HepG2 (cell line): ENCODE measurements around the gene SLC2A6. TPM values are rescaled to one million over a fixed set of nuclear protein-coding genes. Genes with fewer than 3 reads are reported as not detected.

ENCODE experiments used
- ATAC-seq: fragments of 200-7000 bp; cut with Tn5 transposase; 3 replicates; pipeline ENCODE4 v1.9.1; 2020; ENCODE audit warnings: mild to moderate bottlenecking, moderate library complexity
- Bru-seq: library from RNA; stranded (reverse); fragments of 400-500 nt; gene quantifications from one replicate; lab custom pipeline; 2021; lab: Mats Ljungman, UMichigan
- BruChase-seq, 2 experiments: library from RNA; stranded (reverse); fragments of 400-500 nt; gene quantifications; one replicate each; lab custom pipeline; 2021; lab: Mats Ljungman, UMichigan
- BruUV-seq: library from RNA; stranded (reverse); fragments of 400-500 nt; replicated peaks from 2 replicates; lab custom pipeline; 2021; lab: Mats Ljungman, UMichigan
- CTCF ChIA-PET: fragments of 300-600 bp; formaldehyde crosslinking; extraction: SDS; loops from one replicate; lab custom pipeline; 2021; ENCODE audit warnings: low total read pairs, inconsistent platforms, low intra/inter-chr PET ratio; lab: Yijun Ruan, JAX
- POLR2A ChIA-PET: fragments of 350-600 bp; sonication (Branson Sonifier 250); formaldehyde crosslinking; loops from one replicate; lab custom pipeline; 2020; ENCODE audit warnings: antibody characterized with exemption, inconsistent platforms; lab: Yijun Ruan, JAX
- DNase-seq: peaks from one replicate; pipeline ENCODE4 v3.0.0-alpha.2; 2015; ENCODE audit warnings: low spot score
- FAIRE-seq: peaks from 3 replicates; lab custom pipeline; 2011; peaks lifted over from hg19 to GRCh38; lab: Jason Lieb, UNC
- H2AFZ ChIP-seq: one replicate; pipeline ENCODE4 v1.6.1; 2011; ENCODE audit warnings: low read length, inconsistent platforms
- H3K27ac ChIP-seq: fragments of 300-600 bp; 3 replicates; pipeline ENCODE4 v1.8.0; 2011; ENCODE audit warnings: mixed run types, mild to moderate bottlenecking, mixed read lengths, low read length, inconsistent platforms; ENCODE audit not compliant: insufficient read depth; ENCODE audit errors: extremely low read length
- H3K27me3 ChIP-seq, 2 experiments: fragments of 200-600 bp in 1 of 2; 2 replicates in 1 of 2; 3 replicates in 1 of 2; pipeline versions ENCODE4 v1.6.0 to v1.8.0; 2011; ENCODE audit warnings: low read length in 2 of 2, mild to moderate bottlenecking in 2 of 2, moderate library complexity in 2 of 2, inconsistent platforms in 1 of 2; ENCODE audit not compliant: insufficient read depth in 2 of 2, control insufficient read depth in 1 of 2
- H3K36me3 ChIP-seq, 2 experiments: fragments of 200-600 bp in 1 of 2; replicated peaks in 1 of 2; 2 replicates in 1 of 2; 3 replicates in 1 of 2; pipeline versions ENCODE4 v1.5.1 to v1.8.0; 2011; ENCODE audit warnings: low read length in 2 of 2, inconsistent platforms in 1 of 2; ENCODE audit not compliant: insufficient read depth in 2 of 2, control insufficient read depth in 1 of 2
- H3K4me1 ChIP-seq: 2 replicates; pipeline ENCODE4 v1.5.1; 2012; ENCODE audit warnings: low read length, inconsistent platforms; ENCODE audit not compliant: insufficient read depth
- H3K4me2 ChIP-seq: 2 replicates; pipeline ENCODE4 v1.6.0; 2011; ENCODE audit warnings: low read depth, low read length, inconsistent platforms
- H3K4me3 ChIP-seq, 3 experiments: fragments of 200-600 bp in 1 of 3; sonication (generic), shearing (Covaris generic) in 1 of 3; replicated peaks in 1 of 3; 2 replicates each; pipeline ENCODE4 v1.5.1; 2011 to 2016; ENCODE audit warnings: low read length in 3 of 3, inconsistent platforms in 2 of 3, low read depth in 2 of 3, mild to moderate bottlenecking in 2 of 3, control low read depth in 1 of 3, mixed read lengths in 1 of 3; ENCODE audit not compliant: insufficient read depth in 1 of 3
- H3K79me2 ChIP-seq: one replicate; pipeline ENCODE4 v1.6.1; 2011; ENCODE audit warnings: low read length, inconsistent platforms; ENCODE audit not compliant: insufficient read depth
- H3K9ac ChIP-seq: 2 replicates; pipeline ENCODE4 v1.6.0; 2011; ENCODE audit warnings: mild to moderate bottlenecking, low read depth, low read length, inconsistent platforms; ENCODE audit not compliant: insufficient read depth
- H3K9me3 ChIP-seq: 2 replicates; pipeline ENCODE4 v1.5.1; 2012; ENCODE audit warnings: mild to moderate bottlenecking, low read length
- H4K20me1 ChIP-seq: 2 replicates; pipeline ENCODE4 v1.6.0; 2011; ENCODE audit warnings: inconsistent platforms, mild to moderate bottlenecking, low read length, moderate library complexity; ENCODE audit not compliant: insufficient read depth
- AFF4 ChIP-seq: sonication (generic); formaldehyde crosslinking; IDR thresholded peaks from 2 replicates; pipeline ENCODE4 v1.4.0; 2020; ENCODE audit warnings: missing genetic modification reagents
- CHD4 ChIP-seq: fragments of 200-600 bp; sonication (generic); IDR thresholded peaks from 2 replicates; pipeline ENCODE4 v1.7.0; 2017; ENCODE audit warnings: mild to moderate bottlenecking, low read length, borderline replicate concordance
- FOSL1 ChIP-seq: sonication (generic); formaldehyde crosslinking; IDR thresholded peaks from 2 replicates; pipeline ENCODE4 v1.9.0; 2021; ENCODE audit warnings: missing genetic modification reagents, borderline replicate concordance
- MLLT10 ChIP-seq: sonication (generic); formaldehyde crosslinking; IDR thresholded peaks from 2 replicates; pipeline ENCODE4 v1.4.0; 2020; ENCODE audit warnings: missing genetic modification reagents
- NFE2L2 ChIP-seq: fragments of 150-350 bp; IDR thresholded peaks from 2 replicates; pipeline ENCODE4 v1.6.1; 2014; ENCODE audit warnings: low read length
- PAXIP1 ChIP-seq: sonication (generic); formaldehyde crosslinking; conservative IDR thresholded peaks from 2 replicates; pipeline ENCODE4 v1.4.0; 2020; ENCODE audit warnings: mild to moderate bottlenecking, missing genetic modification reagents, moderate library complexity
- PRMT3 ChIP-seq: sonication (generic); formaldehyde crosslinking; IDR thresholded peaks from 2 replicates; pipeline ENCODE4 v1.8.1; 2022; ENCODE audit warnings: low read depth, mild to moderate bottlenecking, moderate library complexity, missing genetic modification reagents, borderline replicate concordance
- ZNF20 ChIP-seq: sonication (generic); formaldehyde crosslinking; IDR thresholded peaks from 2 replicates; pipeline ENCODE4 v1.4.0; 2020; ENCODE audit warnings: mild to moderate bottlenecking, moderate library complexity, missing genetic modification reagents
- ZNF772 ChIP-seq: sonication (generic); formaldehyde crosslinking; IDR thresholded peaks from 2 replicates; pipeline ENCODE4 v1.5.0; 2020; ENCODE audit warnings: mild to moderate bottlenecking, missing genetic modification reagents
- WGBS: methylation state at CpG from one replicate; pipeline ENCODE4 v1.1.6; 2017; ENCODE audit warnings: low lambda C conversion rate; 5-methylcytosine and 5-hydroxymethylcytosine counted together
- in situ Hi-C: cut with HindIII; loops from 2 replicates; pipeline ENCODE4 v1.10.0; 2017; ENCODE audit warnings: low pct_unique_long_range_greater_than_20kb; ENCODE audit not compliant: extremely low pct_ligation_motif_present
- intact Hi-C: fragments of 100-400 bp; cut with micrococcal nuclease; formaldehyde crosslinking; loops from one replicate; pipeline ENCODE4 v1.10.0; 2022; ENCODE audit not compliant: unreplicated experiment
- long read RNA-seq, 2 experiments: library from RNA in 1 of 2; library from polyadenylated mRNA in 1 of 2; stranded (forward) in 1 of 2; unstranded in 1 of 2; transcript quantifications; one replicate each; pipeline ENCODE4 v2.0.0, GENCODE V29; 2019 to 2022
- polyA minus RNA-seq, 3 experiments: library from RNA; depleted of rRNA, polyadenylated mRNA; stranded (reverse); fragments of >200 nt; gene quantifications; 2 replicates each; pipeline ENCODE4 v1.2.3, GENCODE V29; 2011; ENCODE audit warnings: low replicate concordance in 1 of 3
- polyA plus RNA-seq, 8 experiments: library from polyadenylated mRNA; depleted of rRNA in 3 of 8; stranded (reverse) in 7 of 8; unstranded in 1 of 8; fragments of >200 nt; fragmentation: Illumina TruSeq in 4 of 8; extraction: Trizol in 4 of 8; gene quantifications; 2 replicates each; pipeline versions ENCODE4 v1.2.1 to v1.2.3, GENCODE V29; 2011 to 2016; ENCODE audit warnings: low read depth in 4 of 8, missing spikeins in 1 of 8, mixed read lengths in 1 of 8; ENCODE audit not compliant: insufficient read depth in 1 of 8
- total RNA-seq, 5 experiments: library from RNA; depleted of rRNA; stranded (reverse); fragments of >200 nt; fragmentation: Illumina TruSeq; extraction: Trizol; gene quantifications; 2 replicates each; pipeline ENCODE4 v1.2.3, GENCODE V29; 2016; ENCODE audit warnings: low read depth in 1 of 5

Gene SLC2A6
- total RNA-seq (2016; rRNA removed; fragmentation: Illumina TruSeq; extraction: Trizol) (6.3 and 15.0 TPM in 2 replicates), polyA plus RNA-seq (2011; rRNA removed) (4.1 and 9.1 TPM in 2 replicates), polyA minus RNA-seq (2011; rRNA and poly(A)+ RNA removed; ENCODE audit: low replicate concordance) (16.3 and 18.5 TPM in 2 replicates), Bru-seq, nascent RNA (percentile 53 among the genes with signal in this experiment), BruChase-seq, experiment 1, labeled RNA remaining after a 6-hour chase (percentile 56 among the genes with signal in this experiment), BruChase-seq, experiment 2, labeled RNA remaining after a 2-hour chase (percentile 49 among the genes with signal in this experiment)
- total RNA-seq (2016; cell fraction: cytosol; rRNA removed; fragmentation: Illumina TruSeq; extraction: Trizol; ENCODE audit: low read depth): 1.8 and 2.0 TPM in 2 replicates
- total RNA-seq (2016; cell fraction: insoluble cytoplasmic fraction; rRNA removed; fragmentation: Illumina TruSeq; extraction: Trizol): 5.3 and 14.9 TPM in 2 replicates
- total RNA-seq (2016; cell fraction: membrane; rRNA removed; fragmentation: Illumina TruSeq; extraction: Trizol): 4.5 and 4.6 TPM in 2 replicates
- total RNA-seq (2016; cell fraction: nucleus; rRNA removed; fragmentation: Illumina TruSeq; extraction: Trizol): 16.5 and 16.8 TPM in 2 replicates
- 5.0 and 5.7 TPM in 2 replicates for polyA plus RNA-seq (2011; cell fraction: cytosol; rRNA removed)
- 7.2 and 12.6 TPM in 2 replicates for polyA plus RNA-seq (2011; cell fraction: nucleus; rRNA removed)
- polyA plus RNA-seq (2012): 2.1 and 4.5 TPM in 2 replicates
- polyA plus RNA-seq (2016; cell fraction: cytosol; fragmentation: Illumina TruSeq; extraction: Trizol; ENCODE audit: low read depth): 1.7 and 2.0 TPM in 2 replicates
- 4.0 and 5.0 TPM in 2 replicates for polyA plus RNA-seq (2016; cell fraction: insoluble cytoplasmic fraction; fragmentation: Illumina TruSeq; extraction: Trizol; ENCODE audit: low read depth)
- 2.7 and 3.1 TPM in 2 replicates for polyA plus RNA-seq (2016; cell fraction: membrane; fragmentation: Illumina TruSeq; extraction: Trizol; ENCODE audit: low read depth)
- 22.0 and 22.4 TPM in 2 replicates for polyA plus RNA-seq (2016; cell fraction: nucleus; fragmentation: Illumina TruSeq; extraction: Trizol; ENCODE audit: insufficient read depth, low read depth)
- 6.5 and 7.4 TPM in 2 replicates for polyA minus RNA-seq (2011; cell fraction: cytosol; rRNA and poly(A)+ RNA removed)
- 9.1 and 12.8 TPM in 2 replicates for polyA minus RNA-seq (2011; cell fraction: nucleus; rRNA and poly(A)+ RNA removed)
- long read RNA-seq, experiment 1, transcript SLC2A6-201 (9 exons, 2,301 nt): minor isoform, 7 of 26 reads
- long read RNA-seq, experiment 1, transcript SLC2A6-202 (10 exons, 2,528 nt): major isoform, 13 of 26 reads
- long read RNA-seq, experiment 1, partial matches to known transcripts: 4 of 26 reads
- long read RNA-seq, experiment 1, other reads (novel, unspliced or antisense): 2 of 26 reads
- long read RNA-seq, experiment 2, partial matches to known transcripts: 7 of 51 reads
- long read RNA-seq, experiment 2, other reads (novel, unspliced or antisense): 44 of 51 reads

GRCh38 chr9:133478851-133479711 is at the start of gene SLC2A6:
TSS of gene SLC2A6 (minus strand) at chr9:133479099. CDS start at chr9:133479059, 40 bp downstream.
- 0 out of 5 replicates have a peak, but pooled peaks cover 0 to 3% of the 10 kb centered on the region in 2 experiments for H3K36me3 ChIP-seq
- H2AFZ ChIP-seq: no peak within 1 kb of the TSS
- CTCF ChIA-PET: no interaction called here
- peaks cover 4 to 30% of the 10 kb centered on the region in 2 experiments for H3K27me3 ChIP-seq
- peak within 1 kb of the TSS; percentile 62 for H3K9ac ChIP-seq
- POLR2A ChIA-PET: interaction anchor here (0.6 to 3.9 kb wide), 12 partner anchors 10 to 236 kb away, joined by 3 to 50 read pairs (median 6); partner anchors contain the start of genes CACFD1, MED22, RPL7A and SURF1
- no peaks in the 10 kb centered on the region for H3K79me2 ChIP-seq
- 3% methylated on average over 10 of the region's 84 CpGs for WGBS
- H3K4me2 ChIP-seq: peak within 1 kb of the TSS; percentile 82
- intact Hi-C loops: loop anchor here (1.0 kb wide), 1 partner anchor 19 kb away; no protein-coding TSS in a partner anchor
- ATAC-seq: peak; percentile 98
- in situ Hi-C loops: no loop called here
- no TSS peak for BruUV-seq
- 0 out of 2 replicates have a peak, but pooled peaks cover 2% of the 10 kb centered on the region for H4K20me1 ChIP-seq
- peaks cover 23% of the 10 kb centered on the region for H3K4me1 ChIP-seq
- FAIRE-seq: no peak
- H3K9me3 ChIP-seq: no peaks in the 10 kb centered on the region
- peak; percentile 63 for DNase-seq
- H3K27ac ChIP-seq: peak within 1 kb of the TSS; percentile 66
- peak within 1 kb of the TSS; percentile 68 to 76 (median 69) for H3K4me3 ChIP-seq
- TF ChIP-seq ZNF20 (CRISPR knock-in tag) (no peak), NFE2L2 (no peak), PAXIP1 (no peak), AFF4 (CRISPR knock-in tag) (no peak), CHD4 (no peak), PRMT3 (no peak), MLLT10 (CRISPR knock-in tag) (no peak), ZNF772 (peak; percentile 63; the same call in 1 of the 2 replicates), FOSL1 (no peak)
